ENCODE measurements around the gene UBE2O.
A peak's percentile ranks its signal among the peaks of the same experiment; 100 is the strongest.

Gene UBE2O

GRCh38 chr17:76468634-76469010, 15.7 kb upstream of the UBE2O start:
- no peak for DNase-seq

GRCh38 chr17:76467809-76468633, 15.1 kb upstream of the UBE2O start:
- DNase-seq, result no peak

GRCh38 chr17:76467366-76467765, 14.4 kb upstream of the UBE2O start, which contains the start of gene AANAT:
Gene AANAT (plus strand): TSS chr17:76467603. CDS start chr17:76468747, 1,144 bp downstream.
- DNase-seq, result no peak

- no peak for DNase-seq
Measured at GRCh38 chr17:76466775-76467130, 13.8 kb upstream of the UBE2O start.

GRCh38 chr17:76462556-76463290, 9.8 kb upstream of the UBE2O start:
- DNase-seq, result no peak

- no peak for DNase-seq
Measured at GRCh38 chr17:76461765-76462555, 9.0 kb upstream of the UBE2O start.

- no peak for DNase-seq
Measured at GRCh38 chr17:76459674-76460073, 6.7 kb upstream of the UBE2O start.

- DNase-seq, result peak in 9 of 56 donors; percentile 16 to 36 (median 24)
Measured at GRCh38 chr17:76458580-76459490, 5.9 kb upstream of the UBE2O start.

- DNase-seq, result no peak
Measured at GRCh38 chr17:76453431-76453743, 435 bp upstream of the UBE2O start.

GRCh38 chr17:76452127-76452659, 759 bp downstream of the UBE2O start:
- peak in 1 of 56 donors; percentile 9 for DNase-seq

- DNase-seq, result no peak
Measured at GRCh38 chr17:76451506-76451905, 1.4 kb downstream of the UBE2O start.

- DNase-seq, result no peak
Measured at GRCh38 chr17:76449126-76449525, 3.8 kb downstream of the UBE2O start.

GRCh38 chr17:76447931-76448652, 4.9 kb downstream of the UBE2O start:
- no peak for DNase-seq

GRCh38 chr17:76446449-76447231, 6.3 kb downstream of the UBE2O start:
- DNase-seq, result no peak

GRCh38 chr17:76445697-76446448, 7.1 kb downstream of the UBE2O start:
- no peak for DNase-seq

- no peak for DNase-seq
Measured at GRCh38 chr17:76444518-76445311, 8.2 kb downstream of the UBE2O start.

Data from amygdala (tissue), 56 donors.